Pancreas (tissue), 10 donors: ENCODE results near the gene SMOC1. TPM values are rescaled to one million over a fixed set of nuclear protein-coding genes. Genes with fewer than 3 reads are reported as not detected.

Source experiments
- ATAC-seq, 4 donors: fragments of 200-7000 bp; cut with Tn5 transposase; one replicate each; pipeline versions ENCODE4 v1.8.0 to v1.9.1; 2020; ENCODE audit warnings: mild to moderate bottlenecking in 4 of 4, moderate library complexity in 4 of 4
- DNase-seq, 6 donors: peaks; one replicate each; pipeline ENCODE4 v3.0.0-alpha.2; 2020
- FAIRE-seq: peaks from 2 replicates; lab custom pipeline; 2012; peaks lifted over from hg19 to GRCh38; lab: Jason Lieb, UNC
- H3K27ac ChIP-seq, 4 donors: fragments of 200-600 bp; sonication (generic); 1 replicate in 3 of 4; 2 replicates in 1 of 4; pipeline versions ENCODE4 v1.5.0 to v1.8.0; 2020
- H3K27me3 ChIP-seq, 4 donors: fragments of 200-600 bp; one replicate each; pipeline ENCODE4 v1.8.0; 2021
- H3K36me3 ChIP-seq, 3 donors: fragments of 200-600 bp; sonication (generic) in 1 of 3; one replicate each; pipeline versions ENCODE4 v1.5.0 to v1.8.0; 2020 to 2021
- H3K4me1 ChIP-seq, 3 donors: fragments of 200-600 bp; one replicate each; pipeline ENCODE4 v1.8.0; 2021
- H3K4me3 ChIP-seq, 4 donors: fragments of 200-600 bp; sonication (generic) in 2 of 4; one replicate each; pipeline versions ENCODE4 v1.5.0 to v1.8.0; 2020 to 2021
- H3K9me3 ChIP-seq, 4 donors: fragments of 200-600 bp; one replicate each; pipeline ENCODE4 v1.8.0; 2021
- WGBS, 2 donors: extraction: QIAGEN DNeasy Blood & Tissue Kit; methylation state at CpG; one replicate each; pipeline ENCODE4 v1.1.7; 2013; 5-methylcytosine and 5-hydroxymethylcytosine counted together
- intact Hi-C, 3 donors: fragments of 100-400 bp; cut with DNase I; formaldehyde crosslinking; loops; one replicate each; pipeline versions ENCODE4 v1.11.1 to v1.14.2; 2022
- polyA plus RNA-seq, 2 donors: library from polyadenylated mRNA; stranded (reverse); fragments of 200-250 nt; gene quantifications; one replicate each; pipeline ENCODE4 v1.2.3, GENCODE V29; 2013
- total RNA-seq, 6 donors: library from RNA; stranded (reverse); fragmentation: NEBNext Ultra II Directional in 4 of 6; extraction: Animal tissue kit (Norgen Biotek cat#: 25700) in 4 of 6; gene quantifications; one replicate each; pipeline versions ENCODE4 v1.2.1 to v1.2.4, GENCODE V29; 2021 to 2023
- TF ChIP-seq, protein P1 (sequence below), 4 donors: fragments of 200-600 bp; sonication (generic) in 3 of 4; IDR thresholded peaks; one replicate each; pipeline versions ENCODE4 v1.5.0 to v1.8.0; 2021; ENCODE audit warnings: antibody characterized with exemption in 4 of 4
- donor health status: healthy with polysubstance abuse.
- donor health status: DM: no; HTN: no; CAD: no; lungs with moderate emphysema.
- donor health status: DM: no; HTN: no; CAD: no.
- donor health status: control.
- donor health status: control.
- donor health status: Bipolar disorder and iron deficiency.
- donor health status: DM: yes; HTN: yes; CAD: no.
- donor health status: DM: no; HTN: no; CAD: no.
- donor health status: DM: no; HTN: no; CAD: no.
- donor health status: DM: yes; HTN: yes; CAD: no.

The SMOC1 gene
- total and polyA plus RNA-seq, 8 donors: 2.2 to 55.7 (median 6.3) TPM

DNA sequence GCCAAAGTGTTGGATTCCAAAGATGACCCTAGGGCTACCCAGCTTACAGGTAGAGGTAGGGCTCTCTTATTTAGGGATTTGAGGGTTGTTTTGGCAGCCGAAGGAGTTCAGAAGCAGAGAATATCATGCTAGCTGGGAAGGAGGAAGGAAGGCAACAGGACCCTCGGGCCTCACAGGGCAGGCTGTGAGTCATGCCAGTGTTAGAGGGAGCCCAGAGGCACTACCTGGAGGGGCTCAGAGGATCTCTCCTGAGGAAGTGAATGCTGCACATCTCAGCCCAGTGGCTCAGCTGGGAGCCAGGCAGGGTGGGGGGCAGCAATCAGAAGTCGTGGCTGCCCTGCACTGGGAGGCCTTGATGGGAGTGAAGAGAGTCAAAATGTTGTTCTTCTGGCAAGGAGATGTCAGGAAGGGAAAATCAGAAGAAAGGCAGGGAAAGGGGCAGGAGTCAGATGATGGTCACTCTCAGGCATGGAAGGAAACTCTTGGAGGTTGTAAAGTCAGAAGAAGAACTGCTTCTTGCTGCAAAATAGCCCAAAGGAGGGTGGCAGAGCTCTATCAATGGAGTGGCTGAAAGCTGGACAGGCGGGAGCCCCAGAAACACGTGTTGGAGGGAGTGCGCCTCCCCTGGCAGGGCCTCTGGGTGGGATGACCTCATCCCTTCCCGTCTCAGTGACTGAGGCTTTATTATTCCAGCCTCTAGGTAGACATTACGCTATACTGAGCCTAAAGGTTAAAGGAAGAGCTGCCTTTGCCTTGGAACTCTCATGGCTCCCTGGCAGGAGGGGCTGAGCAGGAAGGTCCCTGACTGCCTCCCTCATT, 141.3 kb downstream of the SMOC1 start:
- Histone ChIP-seq H3K4me1 (no peaks in the 10 kb centered on the region), H3K4me3 (no peak overlapping the region), H3K36me3 (no peaks in the 10 kb centered on the region), H3K27me3 (no peaks in the 10 kb centered on the region), H3K9me3 (no peaks in the 10 kb centered on the region), H3K27ac (no peak overlapping the region)
- FAIRE-seq (no peak), DNase-seq (no peak), ATAC-seq (no peak)
- TF ChIP-seq, protein P1, sequence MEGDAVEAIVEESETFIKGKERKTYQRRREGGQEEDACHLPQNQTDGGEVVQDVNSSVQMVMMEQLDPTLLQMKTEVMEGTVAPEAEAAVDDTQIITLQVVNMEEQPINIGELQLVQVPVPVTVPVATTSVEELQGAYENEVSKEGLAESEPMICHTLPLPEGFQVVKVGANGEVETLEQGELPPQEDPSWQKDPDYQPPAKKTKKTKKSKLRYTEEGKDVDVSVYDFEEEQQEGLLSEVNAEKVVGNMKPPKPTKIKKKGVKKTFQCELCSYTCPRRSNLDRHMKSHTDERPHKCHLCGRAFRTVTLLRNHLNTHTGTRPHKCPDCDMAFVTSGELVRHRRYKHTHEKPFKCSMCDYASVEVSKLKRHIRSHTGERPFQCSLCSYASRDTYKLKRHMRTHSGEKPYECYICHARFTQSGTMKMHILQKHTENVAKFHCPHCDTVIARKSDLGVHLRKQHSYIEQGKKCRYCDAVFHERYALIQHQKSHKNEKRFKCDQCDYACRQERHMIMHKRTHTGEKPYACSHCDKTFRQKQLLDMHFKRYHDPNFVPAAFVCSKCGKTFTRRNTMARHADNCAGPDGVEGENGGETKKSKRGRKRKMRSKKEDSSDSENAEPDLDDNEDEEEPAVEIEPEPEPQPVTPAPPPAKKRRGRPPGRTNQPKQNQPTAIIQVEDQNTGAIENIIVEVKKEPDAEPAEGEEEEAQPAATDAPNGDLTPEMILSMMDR (IDR thresholded peaks at IDR 0.05): no peak
- WGBS, 2 donors: 68 to 73% methylated on average over 8 of the region's 8 CpGs
- intact Hi-C loops: loop anchor here in 2 of 3 donors (10.0 kb wide), 2 partner anchors 146 to 206 kb away; partner anchors contain the start of gene SMOC1 (in 1 of the 2)

DNA sequence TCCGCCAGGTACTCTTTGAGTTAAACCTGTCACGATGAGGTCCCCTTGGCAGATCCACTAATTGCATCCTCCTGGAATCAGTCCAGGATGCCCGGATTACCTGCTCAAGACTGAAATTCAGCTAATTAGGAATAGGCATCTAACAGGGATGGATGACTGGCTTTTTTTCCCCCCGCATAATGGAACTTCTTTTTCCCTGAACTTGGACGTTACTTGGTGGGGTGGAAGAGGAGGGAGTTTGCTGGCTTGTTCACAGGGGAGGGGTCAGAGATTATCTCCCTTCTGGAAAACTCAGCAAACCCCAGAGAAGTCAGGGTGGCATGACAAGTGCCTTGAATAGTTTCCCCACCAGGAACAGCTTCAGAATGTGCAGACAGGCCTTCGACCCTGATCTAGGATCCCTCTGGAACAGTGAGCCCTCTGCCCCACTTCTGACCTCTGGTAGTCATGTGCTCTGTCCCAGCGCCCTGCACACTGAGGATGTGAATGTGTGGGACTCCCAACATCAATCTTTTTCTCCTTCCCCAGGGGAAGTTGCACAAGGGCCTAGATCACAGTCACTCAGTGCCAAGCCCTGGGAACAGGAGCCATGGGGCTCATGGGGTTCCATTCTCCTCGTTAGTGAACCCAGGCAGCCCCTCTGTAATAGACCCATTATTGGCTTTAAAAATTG, 142.5 kb downstream of the SMOC1 start:
- ATAC-seq (peak in 1 of 4 donors; percentile 14), DNase-seq (no peak), FAIRE-seq (no peak)
- Histone ChIP-seq H3K9me3 (no peaks in the 10 kb centered on the region), H3K4me1 (no peaks in the 10 kb centered on the region), H3K36me3 (no peaks in the 10 kb centered on the region), H3K27me3 (no peaks in the 10 kb centered on the region), H3K4me3 (no peak overlapping the region), H3K27ac (no peak overlapping the region)
- WGBS, 2 donors: 63 to 65% methylated on average over 8 of the region's 8 CpGs
- intact Hi-C loops: loop anchor here in 2 of 3 donors (10.0 kb wide), 2 partner anchors 147 to 207 kb away; partner anchors contain the start of gene SMOC1 (in 1 of the 2)
- TF ChIP-seq, protein P1 (IDR thresholded peaks at IDR 0.05): no peak

DNA sequence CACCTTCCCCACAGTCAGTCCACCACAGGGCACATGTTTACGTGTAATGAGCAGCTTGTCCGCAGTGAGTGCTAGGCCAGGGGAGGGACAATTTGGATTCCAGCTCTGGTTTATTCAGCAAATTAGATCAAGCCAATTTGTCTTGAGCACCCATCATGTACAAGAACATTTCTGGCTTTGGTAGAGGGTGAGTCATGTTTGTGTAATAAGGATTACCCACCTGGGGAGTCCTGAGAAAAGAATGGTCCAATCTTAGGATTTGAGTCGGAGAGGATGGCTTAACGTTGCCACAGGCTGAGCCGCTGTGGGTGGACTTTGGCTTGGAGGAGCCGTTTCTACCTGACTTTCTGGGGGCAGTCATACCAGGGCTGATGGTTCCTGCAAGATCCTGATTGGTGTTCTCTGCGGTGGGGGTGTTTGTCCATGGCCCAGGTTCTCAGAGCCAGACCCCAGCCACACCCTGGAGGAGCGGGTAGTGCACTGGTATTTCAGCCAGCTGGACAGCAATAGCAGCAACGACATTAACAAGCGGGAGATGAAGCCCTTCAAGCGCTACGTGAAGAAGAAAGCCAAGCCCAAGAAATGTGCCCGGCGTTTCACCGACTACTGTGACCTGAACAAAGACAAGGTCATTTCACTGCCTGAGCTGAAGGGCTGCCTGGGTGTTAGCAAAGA, 143.7 kb downstream of the SMOC1 start:
- ATAC-seq: no peak
- Histone ChIP-seq H3K27ac (no peak overlapping the region), H3K4me3 (no peak overlapping the region), H3K9me3 (no peaks in the 10 kb centered on the region), H3K4me1 (no peaks in the 10 kb centered on the region), H3K27me3 (no peaks in the 10 kb centered on the region), H3K36me3 (no peaks in the 10 kb centered on the region)
- 81 to 86% methylated on average over 15 of the region's 15 CpGs for WGBS, 2 donors
- TF ChIP-seq, protein P1 (IDR thresholded peaks at IDR 0.05): no peak
- FAIRE-seq: no peak
- intact Hi-C loops: loop anchor here in 2 of 3 donors (10.0 kb wide), 2 partner anchors 148 to 208 kb away; partner anchors contain the start of gene SMOC1 (in 1 of the 2)
- no peak for DNase-seq

DNA sequence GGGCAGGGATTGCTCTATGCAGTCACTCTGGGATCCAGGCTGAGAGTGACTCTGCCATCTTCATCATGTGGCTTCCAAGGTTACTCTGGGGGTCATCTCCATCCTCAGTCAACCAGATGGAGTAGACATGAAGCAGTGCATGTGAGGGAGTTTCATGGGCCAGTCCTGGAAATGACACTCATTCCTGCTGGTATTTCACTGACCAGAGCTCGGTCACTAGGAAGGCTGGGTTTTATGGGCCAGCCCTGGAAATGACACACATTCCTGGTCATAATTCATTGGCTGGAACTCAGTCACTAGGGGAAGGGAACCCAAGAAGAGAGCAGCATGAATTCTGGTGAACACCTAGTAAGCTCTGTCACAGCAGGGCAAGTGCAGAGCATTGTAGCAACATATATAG, 144.7 kb downstream of the SMOC1 start:
- ATAC-seq (no peak), FAIRE-seq (no peak), DNase-seq (no peak)
- TF ChIP-seq, protein P1 (IDR thresholded peaks at IDR 0.05): no peak
- H3K27me3 ChIP-seq: no peaks in the 10 kb centered on the region
- H3K4me1 ChIP-seq: no peaks in the 10 kb centered on the region
- H3K9me3 ChIP-seq: no peaks in the 10 kb centered on the region
- intact Hi-C loops: loop anchor here in 2 of 3 donors (10.0 kb wide), 2 partner anchors 149 to 209 kb away; partner anchors contain the start of gene SMOC1 (in 1 of the 2)
- no peak overlapping the region for H3K4me3 ChIP-seq
- WGBS, 2 donors: 1 to 25% methylated on average over 1 of the region's 1 CpG
- no peak overlapping the region for H3K27ac ChIP-seq
- no peaks in the 10 kb centered on the region for H3K36me3 ChIP-seq
